SK-N-SH (cell line): Measurements from ENCODE around the gene PALLD. TPM values are rescaled to one million over a fixed set of nuclear protein-coding genes. Genes with fewer than 3 reads are reported as not detected.

Experiments used
- CTCF ChIA-PET: fragments of 300-600, 350-600 bp; formaldehyde crosslinking; extraction: SDS; loops from one replicate; lab custom pipeline; 2021; lab: Yijun Ruan, JAX
- POLR2A ChIA-PET: fragments of 350-600 bp; sonication (Branson Sonifier 250); formaldehyde crosslinking; extraction: SDS; loops from one replicate; lab custom pipeline; 2020; ENCODE audit warnings: antibody characterized with exemption, inconsistent platforms; lab: Yijun Ruan, JAX
- DNase-seq: peaks from one replicate; pipeline ENCODE4 v3.0.0; 2012
- H2AFZ ChIP-seq: fragments of 200-600 bp; sonication (generic); 2 replicates; pipeline ENCODE4 v1.8.1; 2016; ENCODE audit warnings: antibody characterized with exemption, mild to moderate bottlenecking, low read depth
- H3F3A ChIP-seq: fragments of 200-600 bp; sonication (generic); replicated peaks from 2 replicates; pipeline ENCODE3; 2016; ENCODE audit warnings: antibody characterized with exemption, mild to moderate bottlenecking; ENCODE audit not compliant: insufficient read depth
- H3K27ac ChIP-seq, 2 experiments: fragments of 200-500 bp in 1 of 2; fragments of 200-600 bp in 1 of 2; sonication (Bioruptor generic) in 1 of 2; sonication (generic), shearing (Covaris generic) in 1 of 2; 2 replicates each; pipeline versions ENCODE4 v1.5.1 to v1.6.1; 2014 to 2016; ENCODE audit warnings: low read depth in 2 of 2, inconsistent platforms in 1 of 2, low read length in 1 of 2, mild to moderate bottlenecking in 1 of 2, mixed read lengths in 1 of 2
- H3K27me3 ChIP-seq: fragments of 200-600 bp; sonication (generic), shearing (Covaris generic); 2 replicates; pipeline ENCODE4 v1.6.1; 2016; ENCODE audit warnings: mixed run types; ENCODE audit not compliant: insufficient read depth
- H3K36me3 ChIP-seq, 2 experiments: fragments of 200-500 bp in 1 of 2; fragments of 200-600 bp in 1 of 2; sonication (Bioruptor generic) in 1 of 2; sonication (generic) in 1 of 2; replicated peaks in 1 of 2; 2 replicates each; pipeline versions ENCODE3 to v1.5.1; 2014 to 2016; ENCODE audit warnings: low read length in 1 of 2, mild to moderate bottlenecking in 1 of 2; ENCODE audit not compliant: insufficient read depth in 2 of 2, control insufficient read depth in 1 of 2
- H3K4me1 ChIP-seq, 2 experiments: fragments of 200-500 bp in 1 of 2; fragments of 200-600 bp in 1 of 2; sonication (Bioruptor generic) in 1 of 2; sonication (generic), shearing (Covaris generic) in 1 of 2; 2 replicates each; pipeline versions ENCODE4 v1.5.1 to v1.6.1; 2014 to 2016; ENCODE audit warnings: low read depth in 1 of 2, low read length in 1 of 2, mixed run types in 1 of 2; ENCODE audit not compliant: insufficient read depth in 2 of 2, control insufficient read depth in 1 of 2
- H3K4me2 ChIP-seq: fragments of 200-600 bp; sonication (generic), shearing (Covaris generic); 2 replicates; pipeline ENCODE4 v1.6.1; 2017; ENCODE audit warnings: mixed run types
- H3K4me3 ChIP-seq, 2 experiments: fragments of 200-500 bp in 1 of 2; fragments of 200-600 bp in 1 of 2; sonication (Bioruptor generic) in 1 of 2; sonication (generic), shearing (Covaris generic) in 1 of 2; 2 replicates each; pipeline versions ENCODE4 v1.5.1 to v1.8.1; 2014 to 2016; ENCODE audit warnings: low read depth in 2 of 2, inconsistent platforms in 1 of 2, low read length in 1 of 2, mild to moderate bottlenecking in 1 of 2, mixed read lengths in 1 of 2, moderate library complexity in 1 of 2
- H3K79me2 ChIP-seq: fragments of 200-600 bp; sonication (generic); 2 replicates; pipeline ENCODE4 v1.8.1; 2017; ENCODE audit warnings: mild to moderate bottlenecking; ENCODE audit not compliant: insufficient read depth
- H3K9ac ChIP-seq: fragments of 200-600 bp; sonication (generic); 2 replicates; pipeline ENCODE4 v1.6.1; 2017; ENCODE audit warnings: mixed run types
- H3K9me2 ChIP-seq: fragments of 200-600 bp; sonication (generic); 2 replicates; pipeline ENCODE4 v1.6.1; 2017; ENCODE audit warnings: mixed run types
- H3K9me3 ChIP-seq: fragments of 200-600 bp; sonication (generic); 2 replicates; pipeline ENCODE4 v1.6.1; 2017; ENCODE audit warnings: mixed run types, mild to moderate bottlenecking, moderate library complexity
- H4K20me1 ChIP-seq: fragments of 200-600 bp; sonication (generic); 2 replicates; pipeline ENCODE4 v1.6.1; 2017; ENCODE audit warnings: mild to moderate bottlenecking, mixed run types; ENCODE audit not compliant: insufficient read depth
- CHD2 ChIP-seq: fragments of 150-350 bp; IDR thresholded peaks from 2 replicates; pipeline ENCODE4 v1.6.1; 2018; ENCODE audit warnings: low read length; ENCODE audit not compliant: partially characterized antibody
- CTCF ChIP-seq: fragments of 200-600 bp; sonication (generic); IDR thresholded peaks from 2 replicates; pipeline ENCODE4 v1.6.1; 2017; ENCODE audit warnings: antibody characterized with exemption, mild to moderate bottlenecking, moderate library complexity
- ELF1 ChIP-seq: IDR thresholded peaks from 2 replicates; pipeline ENCODE4 v1.4.0; 2012
- FOSL2 ChIP-seq: IDR thresholded peaks from 2 replicates; pipeline ENCODE4 v1.4.0; 2012; ENCODE audit warnings: low read depth, mild to moderate bottlenecking, moderate library complexity, borderline replicate concordance
- FOXJ3 ChIP-seq: sonication (generic); formaldehyde crosslinking; IDR thresholded peaks from 2 replicates; pipeline ENCODE4 v1.5.1; 2020; ENCODE audit warnings: mild to moderate bottlenecking, missing genetic modification reagents
- FOXM1 ChIP-seq: IDR thresholded peaks from 2 replicates; pipeline ENCODE4 v1.4.0; 2012; ENCODE audit warnings: low read depth, mild to moderate bottlenecking
- GABPA ChIP-seq: IDR thresholded peaks from 2 replicates; pipeline ENCODE4 v1.4.0; 2012; ENCODE audit warnings: low read depth, mild to moderate bottlenecking
- IRF3 ChIP-seq: fragments of 150-350 bp; IDR thresholded peaks from 2 replicates; pipeline ENCODE4 v1.6.1; 2016; ENCODE audit warnings: mild to moderate bottlenecking, low read depth, low read length
- JUND ChIP-seq: IDR thresholded peaks from 2 replicates; pipeline ENCODE4 v1.4.0; 2012
- MAX ChIP-seq: IDR thresholded peaks from 2 replicates; pipeline ENCODE4 v1.4.0; 2012; ENCODE audit warnings: low read depth
- MEF2A ChIP-seq: IDR thresholded peaks from 2 replicates; pipeline ENCODE4 v1.4.0; 2012; ENCODE audit warnings: low read depth, borderline replicate concordance
- MXI1 ChIP-seq: IDR thresholded peaks from 2 replicates; pipeline ENCODE4 v1.6.1; 2012; ENCODE audit warnings: mild to moderate bottlenecking, low read depth, low read length, improper control_type of control experiment
- NFIC ChIP-seq: IDR thresholded peaks from 2 replicates; pipeline ENCODE4 v1.4.0; 2012; ENCODE audit warnings: borderline replicate concordance
- POLR2AphosphoS5 ChIP-seq: IDR thresholded peaks from 2 replicates; pipeline ENCODE4 v1.6.1; 2012; ENCODE audit warnings: low read depth, low read length
- RAD21 ChIP-seq: IDR thresholded peaks from 2 replicates; pipeline ENCODE4 v1.6.1; 2012; ENCODE audit warnings: mild to moderate bottlenecking, low read length
- RXRA ChIP-seq: IDR thresholded peaks from 2 replicates; pipeline ENCODE4 v1.4.0; 2012; ENCODE audit warnings: low read depth, mild to moderate bottlenecking, borderline replicate concordance
- SMC3 ChIP-seq: IDR thresholded peaks from 2 replicates; pipeline ENCODE4 v1.6.1; 2012; ENCODE audit warnings: low read depth, low read length, improper control_type of control experiment
- TCF12 ChIP-seq: IDR thresholded peaks from 2 replicates; pipeline ENCODE4 v1.4.0; 2012
- ZBTB33 ChIP-seq: IDR thresholded peaks from 2 replicates; pipeline ENCODE4 v1.4.0; 2012; ENCODE audit warnings: low read depth, borderline replicate concordance
- WGBS: methylation state at CpG from one replicate; pipeline ENCODE4 v1.1.6; 2017; ENCODE audit warnings: low lambda C conversion rate; 5-methylcytosine and 5-hydroxymethylcytosine counted together
- polyA plus RNA-seq, 3 experiments: library from polyadenylated mRNA; depleted of rRNA; stranded (reverse); fragments of >200 nt; gene quantifications; 2 replicates each; pipeline ENCODE4 v1.2.3, GENCODE V29; 2012

PALLD gene
- polyA plus RNA-seq, 1 of the 3 experiments (the other 2 are of a cell fraction): 33.0 TPM

- peaks cover 2 to 25% of the 10 kb centered on the region in 2 experiments for H3K4me1 ChIP-seq
- H3K9me2 ChIP-seq: no peaks in the 10 kb centered on the region
- POLR2A ChIA-PET: no interaction called here
- peak overlapping the region; percentile 16 to 95; a peak in 3 of 4 replicates for H3K27ac ChIP-seq
- CTCF ChIA-PET: interaction anchor here (1.4 kb wide), 1 partner anchor 18 kb away, joined by 4 read pairs; no protein-coding TSS in a partner anchor
- H2AFZ ChIP-seq: 0 out of 2 replicates have a peak overlapping the region, but pooled peaks have one; percentile 1
- peak overlapping the region; percentile 36; the same call in 1 of the 2 replicates for H3K4me2 ChIP-seq
- no peaks in the 10 kb centered on the region for H4K20me1 ChIP-seq
- H3K9ac ChIP-seq: peak overlapping the region; percentile 52; the same call in 1 of the 2 replicates
- H3K9me3 ChIP-seq: no peaks in the 10 kb centered on the region
- peaks cover 33% of the 10 kb centered on the region for H3F3A ChIP-seq
- no peaks in the 10 kb centered on the region for H3K79me2 ChIP-seq
- WGBS: 61% methylated on average over 5 of the region's 5 CpGs
- no peak for TF ChIP-seq ZBTB33
- no peak for TF ChIP-seq ELF1
- TF ChIP-seq FOXJ3 (CRISPR knock-in tag): no peak
- TF ChIP-seq RXRA: no peak
- no peak for TF ChIP-seq POLR2AphosphoS5
- TF ChIP-seq IRF3: no peak
- no peak for TF ChIP-seq MAX
- no peak for TF ChIP-seq MEF2A
- no peak for TF ChIP-seq JUND
- TF ChIP-seq GABPA: no peak
- no peak for TF ChIP-seq TCF12
- TF ChIP-seq FOSL2: no peak
- no peak for TF ChIP-seq NFIC
- TF ChIP-seq CHD2: no peak
- no peak for TF ChIP-seq CTCF
- no peak for TF ChIP-seq MXI1
- no peak for TF ChIP-seq FOXM1
- TF ChIP-seq RAD21: no peak
- no peak for TF ChIP-seq SMC3
- H3K4me3 ChIP-seq: no peak overlapping the region
- H3K36me3 ChIP-seq: no peaks in the 10 kb centered on the region
- no peaks in the 10 kb centered on the region for H3K27me3 ChIP-seq
- no peak for DNase-seq
Observed at GRCh38 chr4:168797738-168798375, 301.0 kb downstream of the PALLD start.
